ENCODE measurements around the gene HPN. TPM values are rescaled to one million over a fixed set of nuclear protein-coding genes. Genes with fewer than 3 reads are reported as not detected.

Gene HPN
- total and polyA plus RNA-seq, 10 of the 15 experiments (the other 5 are each of a cell fraction or from before 2014, with no cell fraction given), result 0.21 to 0.35 TPM; not detected in 8

- TF ChIP-seq CUX1 (IDR thresholded peaks at IDR 0.05; ENCODE audit: insufficient replicate concordance, low read depth, low read length), result no peak
Observed at GRCh38 chr19:35074426-35075201, 33.1 kb downstream of the HPN start (continued).

GRCh38 chr19:35075202-35076025 lies 33.9 kb downstream of the HPN start:
- no peak for DNase-seq (ENCODE audit: low read depth, low spot score)
- in situ Hi-C loops (cut with MboI), result no loop called here
- Histone ChIP-seq H3K9ac (ENCODE audit: control insufficient read depth, insufficient read depth, low read length) (no peak overlapping the region), H3K4me2 (ENCODE audit: control insufficient read depth, insufficient read depth) (no peak overlapping the region), H3K4me3 (no peak overlapping the region), H3K79me2 (ENCODE audit: control insufficient read depth, insufficient read depth, low read length) (no peaks in the 10 kb centered on the region), H3K27ac (ENCODE audit: control insufficient read depth, insufficient read depth) (no peak overlapping the region), H3K9me3 (replicated peaks; ENCODE audit: control insufficient read depth, insufficient read depth, low read length) (no peaks in the 10 kb centered on the region; the same call in 2 of the 3 replicates), H3K4me1 (ENCODE audit: control insufficient read depth, insufficient read depth, low read length) (no peaks in the 10 kb centered on the region), H3K27me3 (replicated peaks in 1 of 2; ENCODE audit: control insufficient read depth in 2 of 2, insufficient read depth in 2 of 2, low read length in 1 of 2) (peaks cover 0 to 1% of the 10 kb centered on the region in 2 experiments; a peak in 1 of 4 replicates), H4K20me1 (ENCODE audit: control insufficient read depth, insufficient read depth) (no peaks in the 10 kb centered on the region), H2AFZ (ENCODE audit: control insufficient read depth, low read depth, low read length) (no peak overlapping the region), H3K36me3 (ENCODE audit: control insufficient read depth in 2 of 2, insufficient read depth in 2 of 2, low read length in 1 of 2) (no peaks in the 10 kb centered on the region)
- SMC1A ChIA-PET (ENCODE audit: uncharacterized antibody, unreplicated experiment), result no interaction called here
- CTCF ChIA-PET, result no interaction called here
- intact Hi-C loops (cut with micrococcal nuclease; ENCODE audit: unreplicated experiment), result no loop called here
- WGBS (ENCODE audit: insufficient coverage, insufficient replicate concordance, low lambda C conversion rate, missing lambda C conversion rate), result 41% methylated on average over 21 of the region's 21 CpGs
- FAIRE-seq, result no peak
- BruUV-seq (replicated peaks), result no TSS peak
- POLR2A ChIA-PET, result interaction anchor here (1.0 kb wide), 1 partner anchor 139 kb away, joined by 4 read pairs; no protein-coding TSS in a partner anchor
- no peak for ATAC-seq
- RAD21 ChIA-PET (ENCODE audit: unreplicated experiment), result no interaction called here
- no peak for TF ChIP-seq ZNF592 (IDR thresholded peaks at IDR 0.05)
- no peak for TF ChIP-seq SMAD5 (IDR thresholded peaks at IDR 0.05; ENCODE audit: low read depth)
- no peak for TF ChIP-seq CHD1 (IDR thresholded peaks at IDR 0.05; ENCODE audit: low read depth, low read length)
- no peak for TF ChIP-seq ZZZ3 (IDR thresholded peaks at IDR 0.05; ENCODE audit: control insufficient read depth, insufficient read length, low read depth)
- TF ChIP-seq POLR2A (IDR thresholded peaks at IDR 0.05; ENCODE audit: low read depth, low read length), result no peak
- no peak for TF ChIP-seq NBN (IDR thresholded peaks at IDR 0.05)
- TF ChIP-seq IRF4 (IDR thresholded peaks at IDR 0.05; ENCODE audit: low read depth, low read length), result no peak
- TF ChIP-seq BCL11A (IDR thresholded peaks at IDR 0.05; ENCODE audit: low read depth, low read length), result no peak
- no peak for TF ChIP-seq MEF2A (IDR thresholded peaks at IDR 0.05; ENCODE audit: insufficient read depth, low read depth, low read length)
- TF ChIP-seq MYC (IDR thresholded peaks at IDR 0.05; ENCODE audit: insufficient read depth, insufficient read length, insufficient replicate concordance, low read length, severe bottlenecking), result no peak
- TF ChIP-seq BRCA1 (IDR thresholded peaks at IDR 0.05; ENCODE audit: low read depth, low read length), result no peak
